HT-29 (cell line): Measurements from ENCODE around the gene LTB4R. TPM values are rescaled to one million over a fixed set of nuclear protein-coding genes. Genes with fewer than 3 reads are reported as not detected.

Experiments
- DNase-seq: peaks from one replicate; pipeline ENCODE4 v3.0.0-alpha.2; 2015; ENCODE audit warnings: low spot score
- total RNA-seq: library from RNA; depleted of rRNA; stranded (reverse); fragments of >200 nt; shearing (Covaris generic); gene quantifications from 2 replicates; pipeline ENCODE4 v1.2.3, GENCODE V29; 2014

Gene LTB4R
- total RNA-seq, 1 experiment from 2014 or later: 9.8 TPM

GRCh38 chr14:24300326-24300980 is 10.8 kb upstream of the LTB4R start:
- DNase-seq: no peak

DNA sequence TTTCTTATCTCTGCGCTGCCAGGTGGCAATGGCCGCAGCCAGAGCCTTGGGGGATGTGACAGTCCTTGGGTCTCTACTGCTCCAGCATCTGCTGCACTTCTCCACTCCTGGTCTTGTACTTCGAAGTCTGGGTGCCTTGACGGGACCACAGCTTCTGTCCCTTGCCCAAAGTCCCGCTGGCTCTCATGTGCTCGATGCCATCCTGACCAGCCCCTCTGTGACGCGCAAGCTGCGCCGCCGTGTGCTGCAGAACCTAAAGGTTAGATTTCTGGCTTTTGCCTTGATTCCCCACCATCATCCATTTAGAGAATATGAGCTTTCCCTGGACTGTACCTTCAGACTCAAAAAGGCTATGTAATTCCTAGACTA is 7.3 kb upstream of the LTB4R start:
- no peak for DNase-seq

- DNase-seq: no peak
Measured at GRCh38 chr14:24307156-24307574, 4.1 kb upstream of the LTB4R start.

- DNase-seq: peak; percentile 82
Measured at GRCh38 chr14:24307575-24308341, 3.5 kb upstream of the LTB4R start, which contains the start of gene CIDEB. Gene CIDEB, minus strand, starts transcription at chr14:24307977. Its CDS starts 119 bp downstream, at chr14:24307858.

DNA sequence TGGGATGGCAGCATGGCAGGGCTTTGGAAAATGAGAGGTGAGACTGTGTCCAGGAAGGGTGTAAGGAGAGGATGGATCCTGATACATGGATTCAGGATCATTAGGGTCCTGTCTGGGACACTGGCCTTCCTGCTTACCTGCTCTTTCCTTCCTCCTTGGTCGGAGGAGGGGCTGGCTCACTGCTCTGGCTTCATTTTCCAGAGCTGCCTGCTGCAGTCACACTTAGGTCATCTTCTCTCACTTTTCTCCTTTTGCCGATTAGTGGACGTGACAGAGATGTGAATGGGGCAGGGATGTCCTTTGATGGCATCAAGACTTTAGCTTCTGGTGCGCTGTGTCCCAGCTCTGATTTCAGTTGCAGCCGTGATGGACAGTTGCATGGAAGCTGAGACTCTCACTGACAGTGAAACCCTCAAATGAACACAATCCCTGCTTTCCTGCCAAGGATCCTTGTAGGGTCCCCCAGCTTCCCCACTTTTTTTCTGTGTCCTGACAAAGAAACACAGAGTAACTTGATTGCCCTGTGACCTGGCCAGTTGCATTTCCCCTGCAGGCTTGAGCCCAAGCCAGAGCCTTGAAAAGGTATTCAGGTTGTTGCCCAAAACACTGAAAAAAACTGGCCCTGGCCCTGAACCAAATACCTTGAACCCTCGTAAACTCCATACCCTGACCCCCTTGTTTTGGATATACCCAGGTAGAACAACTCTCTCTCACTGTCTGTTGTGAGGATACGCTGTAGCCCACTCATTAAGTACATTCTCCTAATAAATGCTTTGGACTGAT is 2.8 kb upstream of the LTB4R start:
- DNase-seq: no peak

DNA sequence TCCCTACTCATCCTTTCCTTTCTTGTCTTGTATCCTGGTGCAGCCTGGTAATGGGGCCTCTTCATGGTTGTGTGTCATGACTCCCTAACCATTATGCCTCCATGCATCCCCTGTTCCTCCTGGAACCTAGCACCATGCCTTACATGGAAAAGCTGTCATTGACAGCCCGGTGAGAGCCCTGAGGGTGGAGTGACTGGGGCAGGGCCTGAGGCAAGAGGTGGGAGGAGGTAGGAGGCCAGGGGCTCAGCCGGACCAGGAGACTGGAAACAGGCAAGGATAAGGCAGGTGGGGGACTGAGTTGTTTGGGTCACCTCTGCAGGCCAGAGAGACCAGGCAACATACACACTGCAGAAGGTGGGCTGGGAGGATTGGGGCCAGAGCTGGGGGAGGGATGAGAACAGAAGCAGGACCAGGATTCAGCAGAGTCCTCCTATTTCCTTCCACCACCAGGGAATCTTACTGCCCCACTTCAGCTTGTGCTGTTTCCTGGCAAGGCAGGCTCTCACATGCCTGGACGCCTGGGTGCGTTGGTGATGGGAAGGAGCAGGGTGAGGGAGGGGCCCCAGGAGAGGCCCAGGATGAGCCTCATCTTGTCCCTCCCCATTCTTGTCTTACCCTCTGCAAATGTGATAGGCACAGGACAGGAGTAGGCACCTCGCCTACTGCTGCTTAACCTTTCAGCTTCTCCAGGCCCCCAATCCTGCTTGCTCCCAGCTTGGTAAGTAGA is 1.6 kb upstream of the LTB4R start, which contains the start of gene LTB4R2:
TSS of gene LTB4R2 (plus strand) at position 603 of the 727 bp plus-strand sequence. CDS start 525 bp downstream, outside the sequence.
- DNase-seq: no peak

DNA sequence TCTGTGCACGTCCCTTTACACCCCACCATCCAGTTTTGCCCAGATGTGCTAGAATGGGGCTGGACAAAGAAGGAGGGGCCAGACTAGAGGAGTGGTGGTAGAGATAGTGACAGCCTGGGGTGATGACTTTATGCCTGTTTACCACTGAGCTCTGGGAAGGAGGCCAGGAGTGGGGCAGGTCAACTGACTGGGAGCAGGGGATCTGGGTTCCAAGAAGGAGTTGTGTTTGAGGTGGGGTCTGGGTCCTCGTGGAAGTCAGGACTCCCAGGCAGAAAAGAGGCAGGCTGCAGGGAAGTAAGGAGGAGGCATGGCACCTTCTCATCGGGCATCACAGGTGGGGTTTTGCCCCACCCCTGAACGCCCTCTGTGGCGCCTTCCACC is 1.0 kb upstream of the LTB4R start:
- no peak for DNase-seq

DNA sequence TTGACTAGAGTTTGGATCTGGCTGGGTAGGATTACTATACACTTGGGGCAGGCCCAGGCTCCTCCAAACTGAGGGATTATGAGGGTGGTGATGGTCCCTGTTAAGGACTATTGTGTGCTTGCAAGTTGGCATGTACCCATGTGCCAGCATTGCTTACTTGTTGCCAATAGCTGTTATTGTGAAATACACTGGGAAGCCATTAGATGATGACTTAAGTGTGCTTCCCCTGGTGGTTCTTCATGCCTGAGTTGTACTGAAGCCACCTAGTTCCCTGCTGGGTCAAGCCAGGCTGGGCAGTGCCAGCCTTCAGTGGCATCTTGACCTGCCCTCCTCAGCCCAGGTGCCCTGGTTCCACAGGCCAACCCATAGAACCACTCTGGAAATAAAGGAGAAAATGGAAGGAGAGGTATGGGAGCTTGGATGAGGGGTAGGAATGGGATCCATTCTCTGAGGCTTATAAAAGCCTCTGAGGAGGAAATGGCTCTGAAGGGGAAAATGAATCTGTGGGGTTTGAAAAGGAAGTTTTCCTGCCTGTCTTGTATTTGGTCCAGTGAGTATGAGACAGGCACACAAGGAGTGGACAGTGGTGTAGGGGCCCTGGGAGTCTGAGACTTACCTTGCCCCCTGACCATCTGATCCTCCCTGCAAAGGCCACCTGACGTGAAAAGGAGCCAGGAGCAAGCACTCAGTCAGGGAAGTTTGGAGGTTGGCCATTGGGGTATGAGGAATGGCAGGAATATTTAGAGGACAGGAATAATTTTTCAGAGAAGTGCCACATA is 724 bp downstream of the LTB4R start:
- DNase-seq: no peak

DNA sequence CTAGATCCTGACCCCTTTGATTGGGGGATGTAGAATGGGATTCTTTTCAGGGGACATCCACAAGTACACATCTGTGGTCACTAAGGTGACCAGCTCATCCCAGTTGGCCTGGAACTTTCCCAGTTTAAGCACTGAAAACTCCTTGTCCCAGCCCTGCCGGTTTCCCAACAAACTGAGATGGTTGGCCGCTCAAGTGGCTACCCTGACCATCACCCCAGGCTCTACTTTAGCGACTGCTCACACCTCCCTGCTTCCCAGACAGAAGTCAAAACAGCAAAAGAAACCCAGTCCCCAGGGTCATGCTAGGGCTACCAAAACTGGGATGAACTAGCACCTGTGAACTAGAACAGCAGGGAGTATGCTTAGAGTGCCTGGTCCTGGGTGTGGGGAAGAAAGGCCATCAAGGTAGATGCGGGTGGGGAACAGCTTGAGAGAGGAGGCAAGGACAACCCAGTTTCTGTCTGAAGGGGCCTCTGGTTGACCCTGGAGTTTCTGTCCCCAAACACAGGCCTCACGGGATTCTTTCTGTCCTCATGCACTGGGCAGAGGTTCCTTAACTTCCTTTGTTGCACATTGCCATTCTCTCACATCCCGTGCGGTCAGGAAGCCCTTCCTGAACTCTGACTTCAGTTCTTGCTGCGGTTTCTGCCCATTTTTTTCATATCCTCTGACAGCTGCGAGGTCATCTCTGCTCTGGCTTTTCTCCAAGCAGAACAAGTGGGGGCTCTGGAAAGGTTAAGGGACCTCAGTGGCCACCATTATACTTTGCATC is 1.6 kb downstream of the LTB4R start:
- DNase-seq: no peak

DNA sequence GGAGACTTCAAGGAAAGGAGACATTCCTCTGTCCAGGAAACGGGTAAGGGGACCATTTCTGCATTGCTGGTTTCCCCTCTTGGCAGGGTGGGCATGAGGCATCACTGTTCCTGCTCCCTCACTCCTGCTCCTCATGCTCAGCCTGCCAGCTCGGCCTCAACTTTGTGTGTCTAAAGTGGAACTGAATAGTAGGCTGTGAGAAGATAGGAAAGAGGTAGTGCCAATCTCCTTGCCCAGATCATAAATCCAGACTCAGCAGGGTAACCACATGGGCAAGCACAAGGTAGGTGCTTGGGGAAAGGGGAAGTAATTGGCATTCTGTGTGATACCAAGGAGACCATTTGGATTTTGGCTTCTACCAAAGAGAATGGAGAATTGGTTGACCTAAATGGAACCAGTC is 2.6 kb downstream of the LTB4R start:
- DNase-seq: no peak

DNA sequence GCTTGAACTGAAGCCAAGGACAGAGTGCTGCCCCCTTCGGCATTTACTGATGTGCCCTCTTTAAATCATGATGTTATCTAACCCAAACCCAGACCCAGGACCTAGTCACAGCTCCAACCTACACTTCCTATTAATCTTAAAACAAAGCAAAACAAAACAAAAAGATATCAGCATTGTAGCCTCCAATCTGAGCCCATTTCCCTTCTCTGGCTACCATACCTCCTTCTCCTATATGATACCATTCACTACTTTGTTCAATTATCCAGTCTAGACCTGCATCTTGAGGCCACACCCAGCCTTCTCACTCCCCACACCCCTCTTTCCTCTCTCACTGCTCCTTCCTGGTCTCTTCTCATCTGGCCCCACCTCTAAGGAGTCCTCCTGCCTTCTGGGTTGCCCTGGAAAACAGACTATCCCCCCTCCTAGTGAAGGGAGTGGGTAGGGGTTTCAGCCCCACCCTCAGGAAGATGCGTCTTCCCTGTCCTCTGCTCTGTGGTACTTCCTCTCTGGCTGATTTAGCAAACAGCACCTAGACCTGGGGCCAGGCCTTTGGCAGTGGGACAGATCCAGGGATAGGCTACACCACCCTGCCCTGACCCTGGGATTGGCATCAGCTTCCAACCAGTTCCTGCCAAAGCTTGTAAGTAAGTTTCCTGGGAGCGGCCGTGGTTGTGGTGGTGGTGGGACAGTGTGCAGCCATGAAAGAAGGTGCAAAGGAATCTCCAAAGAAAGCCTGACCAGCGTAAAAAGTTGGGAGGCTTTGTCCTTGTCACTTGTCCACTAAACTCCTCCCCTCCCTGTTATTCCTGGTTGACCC is 3.3 kb downstream of the LTB4R start:
- DNase-seq: no peak

DNA sequence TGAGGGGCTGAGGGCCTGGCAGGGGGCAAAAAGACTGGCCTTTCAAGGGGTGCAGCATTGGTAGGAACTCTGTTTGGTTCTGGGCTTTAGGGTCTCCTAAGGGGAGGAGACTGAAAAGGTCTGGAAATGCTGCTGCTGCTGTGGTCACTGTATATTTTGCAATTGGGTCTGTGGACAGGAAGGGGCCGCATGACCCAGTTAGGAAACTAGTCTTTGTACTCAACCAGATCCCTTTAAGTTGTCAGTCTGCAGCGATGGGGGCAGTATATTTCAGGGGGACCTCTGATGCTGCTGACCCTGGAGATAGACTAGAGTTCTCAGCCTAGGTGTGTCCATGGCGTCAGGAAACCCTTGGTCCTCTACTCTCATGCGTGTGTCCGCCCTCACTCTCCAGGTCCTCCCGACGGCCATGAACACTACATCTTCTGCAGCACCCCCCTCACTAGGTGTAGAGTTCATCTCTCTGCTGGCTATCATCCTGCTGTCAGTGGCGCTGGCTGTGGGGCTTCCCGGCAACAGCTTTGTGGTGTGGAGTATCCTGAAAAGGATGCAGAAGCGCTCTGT is 4.0 kb downstream of the LTB4R start:
- DNase-seq: no peak

DNA sequence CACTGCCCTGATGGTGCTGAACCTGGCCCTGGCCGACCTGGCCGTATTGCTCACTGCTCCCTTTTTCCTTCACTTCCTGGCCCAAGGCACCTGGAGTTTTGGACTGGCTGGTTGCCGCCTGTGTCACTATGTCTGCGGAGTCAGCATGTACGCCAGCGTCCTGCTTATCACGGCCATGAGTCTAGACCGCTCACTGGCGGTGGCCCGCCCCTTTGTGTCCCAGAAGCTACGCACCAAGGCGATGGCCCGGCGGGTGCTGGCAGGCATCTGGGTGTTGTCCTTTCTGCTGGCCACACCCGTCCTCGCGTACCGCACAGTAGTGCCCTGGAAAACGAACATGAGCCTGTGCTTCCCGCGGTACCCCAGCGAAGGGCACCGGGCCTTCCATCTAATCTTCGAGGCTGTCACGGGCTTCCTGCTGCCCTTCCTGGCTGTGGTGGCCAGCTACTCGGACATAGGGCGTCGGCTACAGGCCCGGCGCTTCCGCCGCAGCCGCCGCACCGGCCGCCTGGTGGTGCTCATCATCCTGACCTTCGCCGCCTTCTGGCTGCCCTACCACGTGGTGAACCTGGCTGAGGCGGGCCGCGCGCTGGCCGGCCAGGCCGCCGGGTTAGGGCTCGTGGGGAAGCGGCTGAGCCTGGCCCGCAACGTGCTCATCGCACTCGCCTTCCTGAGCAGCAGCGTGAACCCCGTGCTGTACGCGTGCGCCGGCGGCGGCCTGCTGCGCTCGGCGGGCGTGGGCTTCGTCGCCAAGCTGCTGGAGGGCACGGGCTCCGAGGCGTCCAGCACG is 4.7 kb downstream of the LTB4R start:
- peak; percentile 64 for DNase-seq

- no peak for DNase-seq
Measured at GRCh38 chr14:24316597-24316950, 5.3 kb downstream of the LTB4R start.

DNA sequence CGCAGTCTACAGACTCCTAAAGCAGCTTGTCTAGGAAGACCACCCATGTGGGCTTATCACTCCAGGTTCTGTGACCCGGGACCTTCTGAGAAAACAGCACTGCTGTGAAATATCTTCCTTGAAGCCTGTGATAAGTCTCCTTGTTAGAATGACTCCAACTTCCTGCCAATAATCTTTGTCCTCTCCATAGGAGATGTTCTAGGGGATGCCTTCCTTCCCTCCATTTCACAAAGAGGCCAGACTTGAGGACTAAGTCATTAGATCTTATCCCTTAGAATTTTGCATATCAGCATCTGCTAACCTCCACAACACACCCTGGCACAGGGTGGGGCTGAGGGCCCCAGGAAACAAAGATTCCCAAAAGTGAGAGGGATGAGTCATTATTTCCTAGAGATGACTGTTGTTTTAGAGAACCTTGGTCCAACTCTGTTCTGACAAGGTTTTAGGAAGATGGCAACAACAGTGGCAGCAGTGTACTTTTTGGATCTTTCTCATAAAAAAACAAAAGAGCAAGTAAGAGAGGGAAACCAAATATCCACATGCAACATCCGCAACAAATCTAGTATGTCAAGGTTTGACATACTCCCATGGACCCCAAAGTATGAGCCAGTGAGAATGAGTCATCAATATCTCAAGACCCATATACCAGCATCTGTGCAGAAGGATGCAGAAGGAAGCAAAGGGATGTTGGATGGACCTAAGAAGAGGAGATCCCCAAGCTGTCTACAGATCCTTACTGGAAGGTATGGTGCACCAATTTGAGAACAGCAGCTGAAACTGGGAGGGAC is 6.0 kb downstream of the LTB4R start:
- DNase-seq: no peak

- DNase-seq: no peak
Measured at GRCh38 chr14:24321212-24321975, 10.1 kb downstream of the LTB4R start.

GRCh38 chr14:24322672-24323071 is 11.4 kb downstream of the LTB4R start:
- DNase-seq: no peak
